DMS153 (cell line): Measurements from ENCODE around the gene ZNF672.
"Not testable (repeated sequence)": the region's sequence is repeated elsewhere in the genome, so short reads cannot be mapped to it uniquely, and the experiment has no call there.

Source experiments
- DNase-seq: peaks from one replicate; lab custom pipeline; 2025; lab: John Stamatoyannopoulos, UW

ZNF672 gene

GRCh38 chr1:248837781-248838356 is at the start of gene ZNF672:
TSS of gene ZNF672 (plus strand) at chr1:248838224. CDS start at chr1:248847275, 9,051 bp downstream.
- DNase-seq: peak; percentile 100

GRCh38 chr1:248788327-248788726 is 49.7 kb upstream of the ZNF672 start:
- peak; percentile 74 for DNase-seq

- DNase-seq: not testable (repeated sequence)
Measured at GRCh38 chr1:248789337-248789736, 48.7 kb upstream of the ZNF672 start.

- no peak for DNase-seq
Measured at GRCh38 chr1:248790456-248790855, 47.6 kb upstream of the ZNF672 start.

GRCh38 chr1:248791010-248791409 is 47.0 kb upstream of the ZNF672 start:
- no peak for DNase-seq

GRCh38 chr1:248792342-248792741 is 45.7 kb upstream of the ZNF672 start:
- no peak for DNase-seq

- DNase-seq: no peak
Measured at GRCh38 chr1:248793592-248793991, 44.4 kb upstream of the ZNF672 start.

GRCh38 chr1:248794663-248795062 is 43.4 kb upstream of the ZNF672 start:
- not testable (repeated sequence) for DNase-seq

GRCh38 chr1:248798791-248799190 is 39.2 kb upstream of the ZNF672 start:
- no peak for DNase-seq

GRCh38 chr1:248800459-248800858 is 37.6 kb upstream of the ZNF672 start:
- DNase-seq: no peak

GRCh38 chr1:248802454-248802853 is 35.6 kb upstream of the ZNF672 start:
- DNase-seq: no peak

GRCh38 chr1:248803501-248803900 is 34.5 kb upstream of the ZNF672 start:
- DNase-seq: not testable (repeated sequence)

- DNase-seq: no peak
Measured at GRCh38 chr1:248804771-248805681, 33.0 kb upstream of the ZNF672 start.

GRCh38 chr1:248805876-248806275 is 32.1 kb upstream of the ZNF672 start:
- DNase-seq: no peak

- peak; percentile 29 for DNase-seq
Measured at GRCh38 chr1:248807067-248807737, 30.8 kb upstream of the ZNF672 start.

GRCh38 chr1:248808876-248809275 is 29.1 kb upstream of the ZNF672 start:
- DNase-seq: no peak

- DNase-seq: no peak
Measured at GRCh38 chr1:248810000-248810726, 27.9 kb upstream of the ZNF672 start.

GRCh38 chr1:248810727-248811513 is 27.1 kb upstream of the ZNF672 start:
- DNase-seq: no peak

GRCh38 chr1:248811514-248812490 is 26.2 kb upstream of the ZNF672 start:
- DNase-seq: no peak
